Activated CD8-positive, alpha-beta memory T cell treated with anti-CD3 and anti-CD28 coated beads, Interleukin-2, amount 50 U/mL, for 24 hours (primary cell): ENCODE data around the gene SYT11.
A peak's percentile ranks its signal among the peaks of the same experiment; 100 is the strongest.
"Not testable (repeated sequence)": the region's sequence is repeated elsewhere in the genome, so short reads cannot be mapped to it uniquely, and the experiment has no call there.

ENCODE experiments used
- DNase-seq: peaks from one replicate; pipeline ENCODE4 v3.0.0-alpha.2; 2020; ENCODE audit errors: extremely low read depth

The SYT11 gene

DNA sequence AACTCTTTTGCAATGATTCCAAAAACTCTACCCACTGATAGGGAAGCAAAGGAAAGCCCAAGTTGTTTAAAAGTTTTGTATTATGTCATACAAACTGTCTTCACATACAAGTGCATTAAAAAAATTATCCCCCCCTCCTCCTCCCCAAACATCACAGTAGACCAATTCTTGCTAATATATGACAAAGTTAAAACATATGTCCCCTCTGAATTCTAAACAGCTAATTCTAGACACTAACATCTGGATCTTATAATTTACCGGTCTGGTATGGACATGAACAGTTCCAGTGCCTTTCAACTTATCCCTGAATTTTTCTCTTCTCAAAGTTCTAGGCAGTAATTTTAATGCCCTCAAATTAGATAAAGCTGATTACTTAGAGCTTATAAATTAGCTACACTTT, 38.4 kb downstream of the SYT11 start:
- no peak for DNase-seq

DNA sequence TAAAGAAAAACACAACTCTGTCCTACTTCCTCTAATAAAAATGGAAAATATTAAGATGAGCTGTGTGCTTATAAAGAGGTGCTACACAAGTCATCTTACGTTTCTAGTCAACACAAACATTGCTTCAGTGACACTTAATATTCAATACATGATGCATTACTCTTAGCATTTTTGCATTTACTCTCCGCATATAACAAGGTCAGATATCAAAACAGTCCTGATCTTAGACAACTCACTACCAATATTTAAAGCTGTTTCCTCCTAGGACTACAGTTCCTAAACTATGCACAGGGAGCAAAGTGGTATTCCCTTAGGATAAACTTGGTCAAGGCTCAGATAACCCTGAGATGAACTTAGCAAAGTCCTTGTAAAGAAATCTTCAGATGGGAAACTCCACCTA, 39.5 kb downstream of the SYT11 start:
- no peak for DNase-seq

DNA sequence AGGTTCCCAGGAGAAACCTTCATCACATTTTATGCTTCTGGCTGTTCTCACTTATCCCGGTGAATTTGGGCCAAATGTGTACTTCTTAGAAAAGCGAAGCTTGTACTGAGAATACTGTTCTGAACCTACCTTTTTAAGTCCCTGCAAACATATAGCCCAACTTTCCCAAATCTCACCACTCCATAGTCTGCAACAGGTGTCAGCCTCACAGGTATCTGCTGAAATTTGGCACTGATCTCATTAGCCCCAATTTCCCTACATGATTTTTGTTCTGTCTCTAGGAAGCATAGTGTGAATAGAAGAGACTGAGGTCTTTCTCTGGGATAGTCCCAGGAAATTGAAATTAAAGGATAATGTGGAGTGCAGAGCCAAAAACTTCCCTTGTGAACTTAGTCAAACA, 40.3 kb downstream of the SYT11 start:
- DNase-seq, result no peak

DNA sequence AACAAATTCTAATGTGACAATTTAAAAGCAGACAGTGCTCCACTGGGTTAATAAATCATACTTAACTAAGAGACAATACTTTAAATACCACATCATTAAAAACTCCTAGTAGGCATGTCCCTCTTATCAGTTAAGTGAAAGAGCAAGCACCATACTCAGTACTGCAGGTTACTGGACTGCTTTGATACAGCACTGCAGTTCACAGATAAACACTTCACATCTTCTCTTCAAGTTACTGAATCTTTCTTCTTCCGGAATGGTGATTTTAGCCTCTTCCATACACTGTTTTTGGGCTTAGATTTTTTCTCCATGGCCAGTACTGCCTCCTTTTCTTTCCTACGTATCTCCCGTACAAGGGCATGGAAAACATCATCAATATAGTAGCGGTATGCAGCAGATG, 40.8 kb downstream of the SYT11 start:
- DNase-seq, result no peak

DNA sequence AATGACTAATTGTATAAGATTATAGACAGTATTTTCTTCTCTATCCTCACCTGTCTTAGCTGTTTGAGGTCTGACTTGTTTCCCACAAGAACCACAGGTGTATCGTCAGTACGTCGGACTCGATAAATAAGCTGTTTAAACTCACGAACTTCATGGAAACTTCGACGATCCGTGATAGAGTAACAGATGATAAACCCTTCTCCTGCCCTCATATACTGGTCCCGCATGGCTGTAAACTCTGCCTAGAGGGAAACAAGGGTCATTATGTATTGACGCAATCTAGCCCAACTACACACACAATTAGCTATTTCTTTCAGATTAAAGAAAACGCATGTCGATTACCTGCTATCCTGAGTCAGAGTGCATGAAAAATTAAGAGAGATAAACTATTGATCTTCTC, 44.9 kb downstream of the SYT11 start:
- no peak for DNase-seq

DNA sequence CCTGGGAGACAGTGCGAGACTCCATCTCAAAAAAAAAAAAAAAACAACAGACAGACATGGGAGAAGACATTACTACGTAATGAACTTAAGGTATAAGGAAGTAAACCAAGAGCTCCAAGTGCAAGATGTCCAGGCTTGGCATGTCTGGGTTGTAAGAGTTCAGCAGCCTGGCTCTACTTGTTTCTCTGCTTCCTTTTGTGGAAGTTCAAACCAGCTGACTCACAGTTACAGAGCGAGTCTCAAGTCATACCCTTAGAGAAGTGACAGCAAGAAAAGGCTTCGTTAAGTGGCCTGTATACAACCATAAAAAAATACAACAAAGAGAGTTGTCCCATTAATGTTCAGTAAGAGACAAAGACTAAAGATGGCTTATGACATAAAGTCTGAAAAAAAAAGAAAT, 50.5 kb downstream of the SYT11 start:
- no peak for DNase-seq

DNA sequence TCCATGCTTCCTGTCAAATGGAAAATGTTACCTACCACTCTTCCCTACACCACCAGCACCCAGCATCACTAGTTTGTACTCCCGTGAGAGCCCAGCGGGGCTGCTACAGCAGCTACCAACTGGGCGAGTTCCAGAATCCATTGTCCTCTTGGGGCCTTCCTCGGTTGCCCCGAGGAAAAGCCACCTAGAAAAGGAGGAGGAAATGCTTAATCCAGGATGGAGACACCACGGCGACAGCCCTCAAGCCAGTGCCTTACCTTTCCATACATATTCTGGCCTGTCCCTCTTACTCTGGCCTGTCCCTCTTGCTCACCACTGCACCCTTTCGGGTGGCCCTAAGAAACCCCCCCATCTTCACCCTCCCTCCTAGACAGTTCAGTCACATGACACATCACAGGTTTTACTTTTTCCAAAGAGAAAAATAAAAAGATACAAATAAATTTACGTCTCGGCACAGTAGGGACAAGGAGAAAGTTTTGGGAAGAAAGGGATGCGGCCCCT, 51.3 kb downstream of the SYT11 start:
- no peak for DNase-seq

DNA sequence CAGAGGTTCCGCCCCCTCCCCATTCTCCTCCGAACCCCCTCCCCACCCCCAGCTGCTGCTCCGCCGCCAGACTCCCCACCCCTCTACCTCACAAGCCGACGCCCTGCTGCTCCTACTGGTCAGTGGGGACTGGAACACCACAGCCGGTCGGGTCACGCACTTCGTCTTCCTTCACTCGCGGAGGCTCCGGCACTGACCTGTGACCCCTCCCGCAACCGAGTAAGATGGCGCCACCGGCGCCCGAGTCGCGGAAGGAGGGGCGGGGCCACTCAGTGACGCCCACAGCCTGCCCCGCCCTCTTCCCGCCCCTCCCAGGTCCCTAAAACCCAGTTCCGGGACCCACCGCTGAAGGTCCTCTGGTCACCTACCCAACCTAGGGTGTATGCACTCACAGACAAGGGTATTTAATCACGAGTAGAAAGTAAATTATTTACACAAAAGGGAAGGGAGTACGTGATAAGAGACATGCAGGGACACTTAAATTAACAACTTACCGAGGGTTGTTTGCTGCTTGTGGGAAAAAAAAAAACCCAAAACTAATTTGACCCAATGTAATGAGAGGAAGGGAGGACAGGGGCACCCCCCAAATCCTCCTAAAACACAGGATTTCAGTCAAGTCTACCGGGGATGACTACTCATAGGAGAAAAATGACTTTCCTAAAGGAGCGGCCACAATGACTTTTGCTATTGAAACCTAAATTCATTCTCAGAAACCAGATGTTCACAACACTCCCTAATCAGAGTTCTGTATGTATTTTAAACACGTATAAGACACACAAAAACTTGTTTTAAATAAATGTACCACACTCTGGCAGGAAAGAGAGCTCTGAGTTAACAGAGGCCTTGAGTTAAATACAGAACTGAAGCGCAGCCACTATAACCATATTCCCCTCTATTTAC, 52.0 kb downstream of the SYT11 start, which contains the start of gene RIT1:
RIT1 (minus strand) TSS at position 194 of the 900 bp plus-strand sequence. CDS start 588 bp downstream, outside the sequence.
- DNase-seq, result peak; percentile 57

DNA sequence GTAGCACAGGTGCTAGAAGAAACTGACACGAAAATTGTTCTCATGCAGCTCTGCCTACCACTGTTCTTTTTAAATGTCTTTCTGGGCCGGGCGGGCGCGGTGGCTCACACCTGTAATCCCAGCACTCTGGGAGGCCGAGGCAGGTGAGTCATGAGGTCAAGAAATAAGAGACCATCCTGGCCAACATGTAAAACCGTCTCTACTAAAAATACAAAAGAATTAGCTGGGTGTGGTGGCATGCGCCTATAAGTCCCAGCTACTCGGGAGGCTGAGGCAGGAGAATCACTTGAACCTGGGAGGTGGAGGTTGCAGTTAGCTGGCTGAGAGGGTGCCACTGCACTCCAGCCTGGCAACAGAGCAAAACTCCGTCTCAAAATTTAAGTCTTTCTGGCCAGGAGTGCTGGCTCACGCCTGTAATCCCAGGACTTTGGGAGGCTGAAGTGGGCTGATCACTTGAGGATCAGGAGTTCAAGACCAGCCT, 52.7 kb downstream of the SYT11 start:
- no peak for DNase-seq

DNA sequence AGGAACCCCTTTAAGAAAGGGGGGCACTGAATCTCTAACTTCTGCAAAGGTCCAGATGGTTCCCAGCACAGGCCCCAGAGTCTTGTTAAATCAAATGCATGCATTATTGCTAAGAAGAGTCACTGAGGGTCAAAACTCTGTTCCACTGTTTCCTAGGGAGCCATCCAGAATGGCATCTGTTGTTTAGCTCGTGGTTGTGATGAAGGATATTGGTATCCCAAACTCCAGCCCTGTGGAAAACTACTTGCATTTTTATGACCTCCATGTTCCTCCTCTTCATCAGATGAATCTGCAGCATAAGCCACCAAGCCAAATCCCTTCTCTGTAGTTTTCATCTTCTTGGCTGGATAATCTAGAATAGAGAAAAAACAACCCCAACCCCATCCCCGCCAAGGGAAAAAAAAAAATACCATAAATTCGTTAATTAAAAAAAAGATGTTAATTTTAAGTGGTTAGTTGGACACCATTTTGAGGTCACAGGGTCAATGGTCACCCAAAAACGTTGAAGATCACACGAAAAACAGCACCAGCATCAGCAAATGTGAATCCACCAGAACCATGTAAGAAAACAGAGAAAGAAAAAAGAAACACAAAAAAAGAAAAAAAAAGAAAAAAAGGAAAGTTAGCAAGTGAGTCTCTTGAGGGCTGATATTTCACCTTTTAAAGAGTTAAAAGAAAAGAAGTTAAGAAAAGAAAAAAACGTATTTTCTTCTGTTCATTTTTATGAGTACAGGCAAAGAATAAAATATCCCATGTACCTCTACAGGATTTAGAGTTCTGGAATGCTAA, 54.8 kb downstream of the SYT11 start:
- no peak for DNase-seq

DNA sequence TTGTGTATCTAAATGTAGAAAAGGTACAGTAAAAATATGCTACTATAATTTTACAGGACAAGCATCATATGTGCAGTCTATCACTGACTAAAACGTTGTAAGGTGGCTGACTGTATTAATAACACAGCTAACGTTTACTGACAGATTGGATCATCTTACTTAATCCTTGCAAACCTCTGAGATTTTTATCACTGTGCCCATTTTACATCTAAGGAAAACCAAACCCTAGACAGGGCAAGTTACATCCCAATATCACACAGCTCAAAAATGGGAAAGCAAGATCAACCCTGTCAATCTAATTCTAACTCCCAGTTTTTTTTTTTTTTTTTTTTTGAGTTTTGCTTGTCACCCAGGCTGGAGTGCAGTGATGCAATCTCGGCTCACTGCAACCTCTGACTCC, 59.3 kb downstream of the SYT11 start:
- no peak for DNase-seq

DNA sequence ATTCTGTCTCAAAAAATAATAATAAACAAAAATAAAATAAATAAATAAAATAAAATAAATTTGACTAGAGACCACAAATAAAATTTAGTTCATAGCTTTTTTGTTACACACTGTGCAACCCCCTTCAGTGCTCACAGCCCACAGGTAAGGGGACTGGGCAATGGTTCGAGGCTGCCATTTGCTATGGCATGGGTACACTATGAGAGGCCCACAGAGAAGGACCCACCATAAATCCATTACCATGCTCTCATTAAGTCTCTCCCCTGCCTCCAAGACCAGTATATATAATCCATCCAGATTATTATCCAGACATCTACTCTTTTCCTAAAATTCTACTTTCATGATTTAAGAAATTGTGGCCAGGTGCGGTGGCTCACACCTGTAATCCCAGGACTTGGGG, 60.4 kb downstream of the SYT11 start:
- no peak for DNase-seq

DNA sequence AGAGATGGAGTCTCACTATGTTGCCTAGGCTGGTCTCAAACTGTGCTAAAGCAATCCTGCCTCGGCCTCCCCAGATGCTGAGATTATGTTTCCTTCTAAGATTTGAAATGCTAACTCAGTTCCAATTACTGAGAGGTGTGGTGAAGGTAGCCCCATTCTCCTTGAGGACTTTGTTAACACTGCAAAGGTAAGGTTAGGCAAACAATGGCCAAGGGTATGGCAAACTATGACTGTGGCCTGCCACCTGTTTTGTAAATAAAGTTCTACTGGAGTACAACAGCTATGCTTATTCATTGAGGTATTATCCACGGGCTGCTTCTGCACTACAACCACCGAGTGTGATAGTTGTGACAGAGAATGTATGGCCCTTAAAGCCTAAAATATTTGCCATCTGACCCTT, 61.4 kb downstream of the SYT11 start:
- no peak for DNase-seq

DNA sequence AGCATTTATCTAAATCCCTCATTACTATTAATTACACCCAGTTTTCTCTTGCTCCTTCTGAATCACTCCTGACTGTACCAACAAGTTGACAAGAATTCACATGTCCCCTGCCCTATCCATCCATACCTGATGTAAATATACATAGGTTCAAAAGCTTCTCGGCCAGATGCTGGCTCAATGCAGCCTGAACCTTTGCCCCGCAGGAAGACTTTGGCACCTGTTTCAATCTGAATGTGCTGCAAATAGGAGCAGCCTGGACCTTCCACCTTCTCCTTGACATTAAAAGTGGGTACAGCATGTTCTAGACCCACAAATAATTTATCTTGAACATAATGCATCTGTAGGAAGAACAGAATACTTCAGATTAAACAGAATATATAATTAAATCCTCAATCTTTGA, 66.1 kb downstream of the SYT11 start:
- no peak for DNase-seq

DNA sequence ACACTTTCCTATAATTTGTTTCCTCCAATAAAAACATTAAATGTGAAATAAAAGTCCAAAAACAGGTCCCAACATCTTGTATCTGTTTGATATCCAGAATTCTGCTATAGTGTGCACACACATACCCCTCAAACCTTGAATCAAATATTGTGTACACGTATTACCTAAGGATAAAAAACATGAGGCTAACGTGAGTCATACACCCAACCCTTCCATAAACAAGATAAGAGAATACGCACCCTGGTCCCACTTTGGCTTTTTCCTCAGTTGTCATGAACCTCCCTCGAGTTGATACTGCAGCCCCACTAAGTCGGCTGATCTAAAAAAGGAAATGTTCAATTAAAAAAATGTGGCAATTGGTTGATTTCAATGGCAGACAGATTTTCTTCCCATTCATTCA, 69.7 kb downstream of the SYT11 start:
- no peak for DNase-seq

DNA sequence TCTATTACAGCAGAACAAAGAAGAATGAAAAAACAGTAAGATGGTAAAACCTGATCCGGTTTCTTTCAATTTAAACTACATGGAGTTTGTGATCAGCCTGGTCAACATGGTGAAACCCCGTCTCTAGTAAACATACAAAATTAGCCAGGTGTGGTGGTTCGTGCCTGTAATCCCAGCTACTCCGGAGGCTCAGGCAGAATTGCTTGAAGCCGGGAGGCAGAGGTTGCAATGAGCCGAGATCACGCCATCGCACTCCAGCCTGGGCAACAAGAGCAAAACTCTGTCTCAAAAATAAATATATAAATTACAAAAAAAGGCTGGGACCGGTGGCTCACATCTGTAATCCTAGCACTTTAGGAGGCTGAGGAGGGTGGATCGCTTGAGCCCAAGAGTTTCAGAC, 71.4 kb downstream of the SYT11 start:
- DNase-seq, result not testable (repeated sequence)

DNA sequence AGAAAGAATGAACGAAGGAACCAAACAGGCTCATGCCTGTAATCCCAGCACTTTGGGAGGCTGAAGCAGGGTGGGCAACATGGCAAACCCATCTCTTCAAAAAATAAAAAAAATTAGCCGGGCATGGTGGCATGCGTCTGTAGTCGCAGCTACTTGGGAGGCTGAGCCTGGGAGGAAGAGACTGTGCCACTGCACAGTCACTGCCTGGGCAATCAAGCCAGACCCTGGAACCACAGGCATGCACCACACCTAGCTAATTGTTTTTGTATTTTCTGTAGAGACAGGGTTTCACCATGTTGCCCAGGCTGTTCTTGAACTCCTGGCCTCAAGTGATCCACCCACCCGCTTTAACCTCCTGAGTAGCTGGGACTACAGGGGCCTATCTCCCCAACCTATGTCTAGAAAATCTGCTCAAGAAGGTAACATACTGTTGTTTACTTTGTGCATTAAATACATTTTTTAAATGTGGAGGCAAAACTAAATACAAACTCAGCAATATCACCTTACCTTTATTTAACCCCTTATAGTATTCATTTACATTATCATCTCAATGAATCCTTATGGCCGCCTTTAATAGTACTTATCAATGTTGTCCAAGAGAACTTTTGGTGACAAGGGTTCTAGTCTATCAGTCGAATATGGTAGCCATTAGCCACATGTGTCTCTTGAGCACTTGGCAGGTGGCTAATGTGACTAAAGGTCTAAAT, 72.1 kb downstream of the SYT11 start:
- DNase-seq, result no peak

DNA sequence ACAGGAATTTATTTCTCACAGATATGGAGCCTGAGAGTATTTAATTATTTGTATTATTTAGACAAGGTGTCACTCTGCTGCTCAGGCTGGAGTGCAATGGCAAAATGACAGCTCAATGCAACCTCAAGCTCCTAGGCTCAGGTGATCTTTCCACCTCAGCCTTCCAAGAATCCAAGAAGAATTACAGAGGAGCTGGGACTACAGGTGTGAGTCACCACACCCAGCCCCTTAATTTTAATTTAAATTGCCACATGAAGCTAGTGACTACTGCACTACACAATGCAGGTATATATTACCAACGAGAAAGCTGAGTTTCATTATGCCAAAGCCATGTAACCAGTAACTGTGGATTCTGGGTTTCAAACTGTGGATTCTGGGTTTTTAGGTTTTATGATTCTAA, 72.7 kb downstream of the SYT11 start:
- no peak for DNase-seq

DNA sequence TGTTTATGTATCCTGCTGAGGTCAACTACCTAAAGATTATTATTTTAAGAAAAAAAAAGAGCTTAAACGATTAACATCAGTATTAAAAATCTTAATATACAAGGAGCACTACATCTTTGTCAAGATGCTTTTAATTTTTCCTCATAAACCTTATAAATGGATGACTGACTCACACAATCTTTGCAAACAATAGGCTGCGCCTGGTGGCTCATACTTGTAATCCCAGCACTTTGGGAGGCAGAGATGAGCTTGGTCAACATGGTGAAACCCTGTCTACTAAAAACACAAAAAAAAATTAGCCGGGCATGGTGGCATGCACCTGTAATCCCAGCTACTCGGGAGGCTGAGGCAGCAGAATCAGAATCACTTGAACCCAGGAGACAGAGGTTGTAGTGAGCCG, 73.1 kb downstream of the SYT11 start:
- DNase-seq, result no peak

DNA sequence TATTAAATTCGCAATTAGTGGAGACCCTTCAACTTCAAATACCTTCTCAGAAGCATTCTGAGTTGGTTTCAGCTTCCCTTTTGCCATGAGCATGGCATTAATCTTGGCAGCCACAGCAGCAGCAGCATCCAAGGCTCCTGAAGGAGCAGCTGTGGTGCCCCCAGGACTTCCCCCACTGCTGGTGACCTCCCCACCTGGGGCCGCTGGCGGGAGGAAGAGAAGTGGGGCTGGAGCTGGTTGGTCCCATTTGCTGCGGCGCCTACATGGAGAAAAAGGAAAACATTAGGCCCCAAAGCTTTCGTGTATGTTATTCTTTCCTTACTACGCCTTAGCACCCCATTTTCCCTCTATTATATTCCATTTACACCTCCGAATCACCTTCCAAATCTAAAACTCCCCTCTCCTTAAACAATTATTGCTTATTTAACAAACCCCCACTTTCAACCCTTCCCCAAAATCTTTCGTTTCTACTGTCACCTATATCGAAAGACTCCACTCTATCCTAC, 74.3 kb downstream of the SYT11 start:
- DNase-seq, result no peak

DNA sequence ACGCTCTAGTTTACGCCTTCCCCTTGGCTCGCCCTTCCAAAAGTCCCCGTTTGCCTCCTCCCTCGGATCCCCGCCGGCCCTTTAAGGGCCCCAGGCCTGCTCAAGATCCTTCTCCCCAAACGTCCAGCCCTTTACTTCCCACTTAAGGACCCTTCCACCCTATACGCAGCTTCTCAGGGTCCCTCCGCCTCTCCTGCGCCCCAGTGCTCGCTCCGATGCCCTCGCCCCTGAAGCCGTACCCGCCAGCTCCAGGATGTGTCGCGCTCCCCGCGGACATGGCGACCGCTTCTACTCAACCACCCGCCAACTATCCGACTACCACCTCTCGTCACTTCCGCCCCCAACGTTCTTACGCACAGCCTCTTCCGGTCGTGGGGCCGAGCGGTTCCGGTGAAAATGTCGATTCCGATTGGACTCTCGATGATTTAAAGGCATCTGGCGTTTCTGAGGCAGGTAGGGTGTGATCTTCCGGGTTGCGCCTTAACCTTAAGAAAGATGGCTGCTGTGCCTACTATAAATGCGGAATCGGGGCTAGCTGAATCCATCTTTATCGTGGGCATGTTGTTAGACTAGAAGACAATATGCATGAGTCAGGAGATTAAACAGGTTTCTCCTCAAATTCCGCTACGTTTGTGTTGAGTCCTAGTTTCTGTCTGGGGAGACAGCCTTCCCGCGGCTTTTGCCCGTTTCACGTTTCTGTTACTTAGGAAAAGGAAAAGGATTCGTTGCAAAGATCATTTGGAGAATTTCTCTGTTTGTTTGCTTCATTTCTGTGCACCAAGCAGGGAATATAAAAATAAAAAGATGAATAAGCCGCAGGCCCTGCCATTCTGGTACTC, 74.9 kb downstream of the SYT11 start, which contains the start of gene KHDC4:
KHDC4 (minus strand) TSS at position 317 of the 839 bp plus-strand sequence; CDS start at position 277, 40 bp downstream.
- DNase-seq, result peak; percentile 90
